IPS DF 6.9 (cell line): ENCODE measurements around the gene EPB41L1.

ENCODE experiments used
- DNase-seq: peaks from one replicate; pipeline ENCODE4 v3.0.0-alpha.2; 2013; ENCODE audit warnings: low read depth, low spot score
- H3K27ac ChIP-seq: one replicate; pipeline ENCODE4 v1.5.1; 2013; ENCODE audit warnings: low read length, control low read depth
- H3K27me3 ChIP-seq: 2 replicates; pipeline ENCODE4 v1.6.1; 2013; ENCODE audit warnings: mild to moderate bottlenecking, low read length; ENCODE audit not compliant: control insufficient read depth, insufficient read depth
- H3K36me3 ChIP-seq: 2 replicates; pipeline ENCODE4 v1.6.1; 2013; ENCODE audit warnings: low read length; ENCODE audit not compliant: control insufficient read depth, insufficient read depth
- H3K4me1 ChIP-seq: 2 replicates; pipeline ENCODE4 v1.6.1; 2013; ENCODE audit warnings: low read length; ENCODE audit not compliant: control insufficient read depth, insufficient read depth
- H3K4me3 ChIP-seq: 2 replicates; pipeline ENCODE4 v1.5.1; 2013; ENCODE audit warnings: mild to moderate bottlenecking, low read length
- H3K9me3 ChIP-seq: 2 replicates; pipeline ENCODE4 v1.6.1; 2013; ENCODE audit warnings: low read length, inconsistent platforms; ENCODE audit not compliant: control insufficient read depth, insufficient read depth
- WGBS: extraction: QIAGEN DNeasy Blood & Tissue Kit; methylation state at CpG from one replicate; pipeline ENCODE4 v1.1.7; 2013; ENCODE audit warnings: mixed read lengths, missing lambda C conversion rate; ENCODE audit not compliant: insufficient read length, insufficient coverage; 5-methylcytosine and 5-hydroxymethylcytosine counted together

The EPB41L1 gene

DNA sequence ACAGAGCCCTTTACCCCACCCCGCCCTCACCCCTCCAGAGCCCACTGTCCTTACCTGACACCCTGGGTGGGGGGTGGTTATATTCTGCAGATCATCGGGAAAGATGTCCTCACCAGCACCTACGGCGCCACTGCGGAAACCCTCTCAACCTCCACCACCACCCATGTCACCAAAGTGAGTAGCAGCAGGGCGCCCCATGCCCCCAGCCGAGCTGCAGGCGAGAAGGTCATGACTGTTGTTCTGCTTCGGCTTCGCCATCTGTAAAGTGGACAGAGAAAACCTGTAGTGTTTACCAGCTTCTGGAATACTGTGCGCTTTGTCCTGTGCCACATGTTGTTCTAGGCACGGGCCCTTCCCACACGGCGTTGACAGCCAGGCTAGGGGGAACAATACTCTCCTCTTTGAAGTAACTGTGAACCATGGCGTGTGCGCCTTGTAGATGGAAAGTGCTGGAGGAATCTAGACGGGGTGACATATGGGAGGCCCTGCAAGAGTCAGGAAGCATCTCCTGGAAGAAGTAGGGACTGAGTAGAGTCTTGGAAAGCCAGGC is 65.2 kb downstream of the EPB41L1 start:
- no peak overlapping the region for H3K4me3 ChIP-seq
- WGBS: no CpG with 5 or more reads among the region's 17 CpGs
- H3K27me3 ChIP-seq: no peaks in the 10 kb centered on the region
- no peaks in the 10 kb centered on the region for H3K36me3 ChIP-seq
- no peak overlapping the region for H3K27ac ChIP-seq
- no peaks in the 10 kb centered on the region for H3K4me1 ChIP-seq
- no peaks in the 10 kb centered on the region for H3K9me3 ChIP-seq
- DNase-seq: no peak

DNA sequence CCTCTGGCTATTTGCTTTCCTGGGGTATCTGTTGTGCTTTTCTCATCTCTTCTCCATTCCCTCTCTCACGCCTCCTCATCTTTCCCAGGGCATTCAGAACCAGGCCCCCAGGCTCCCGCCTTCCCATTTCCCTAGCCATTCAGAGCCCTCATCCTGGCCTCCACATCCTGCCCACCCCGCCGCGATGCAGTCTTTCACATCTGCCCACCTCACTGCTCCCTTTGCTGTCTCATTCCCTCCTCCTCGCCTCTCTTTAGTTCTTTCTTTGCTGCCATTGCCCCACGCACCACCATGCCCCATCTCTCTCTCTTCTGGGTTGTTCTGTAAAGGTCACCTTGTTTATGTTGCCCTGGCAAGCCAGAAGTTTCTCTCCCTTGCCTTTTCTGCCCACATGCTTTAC is 71.1 kb downstream of the EPB41L1 start:
- H3K4me3 ChIP-seq: no peak overlapping the region
- WGBS: no CpG with 5 or more reads among the region's 7 CpGs
- DNase-seq: no peak
- H3K36me3 ChIP-seq: no peaks in the 10 kb centered on the region
- no peak overlapping the region for H3K27ac ChIP-seq
- no peaks in the 10 kb centered on the region for H3K27me3 ChIP-seq
- no peaks in the 10 kb centered on the region for H3K4me1 ChIP-seq
- no peaks in the 10 kb centered on the region for H3K9me3 ChIP-seq

DNA sequence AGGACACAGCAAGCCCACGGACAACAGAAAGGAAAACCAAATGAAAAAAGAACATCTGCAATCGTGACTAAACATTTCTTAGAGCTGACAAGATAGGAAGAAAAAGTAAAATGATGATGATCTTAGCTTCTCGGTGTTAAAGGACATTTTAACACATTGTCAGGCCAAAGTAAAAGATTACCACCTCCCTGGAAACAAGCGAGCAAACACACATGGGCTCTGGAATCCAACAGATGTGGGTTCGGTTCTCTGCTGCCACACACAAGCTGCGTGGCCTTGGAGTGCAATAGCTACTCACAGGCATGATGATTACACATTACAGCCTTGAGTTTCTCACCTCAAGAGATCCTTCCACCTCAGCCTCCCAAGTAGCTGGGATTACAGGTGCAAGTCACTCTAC is 74.2 kb downstream of the EPB41L1 start:
- H3K4me1 ChIP-seq: no peaks in the 10 kb centered on the region
- no peaks in the 10 kb centered on the region for H3K9me3 ChIP-seq
- DNase-seq: no peak
- no peak overlapping the region for H3K27ac ChIP-seq
- no peaks in the 10 kb centered on the region for H3K27me3 ChIP-seq
- no CpG with 5 or more reads among the region's 6 CpGs for WGBS
- no peaks in the 10 kb centered on the region for H3K36me3 ChIP-seq
- H3K4me3 ChIP-seq: no peak overlapping the region

DNA sequence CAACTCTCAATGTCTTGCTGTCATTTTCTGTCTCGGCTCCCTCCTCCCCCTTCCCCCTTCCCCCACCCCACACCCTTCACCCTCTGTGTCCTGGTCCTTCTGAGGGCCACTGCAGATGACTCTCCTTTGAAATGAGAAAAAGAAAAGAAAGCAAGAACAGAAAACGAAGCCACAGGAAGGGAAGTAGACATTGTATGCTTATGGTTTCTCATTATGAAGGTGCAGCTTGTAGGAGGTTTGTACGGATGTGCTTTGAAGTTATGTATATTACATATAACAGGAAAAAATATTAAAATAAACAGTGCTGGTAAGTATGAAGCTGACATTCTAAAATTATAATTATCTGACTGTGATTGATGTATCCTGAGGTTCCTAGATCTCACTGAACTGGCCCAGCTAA is 75.5 kb downstream of the EPB41L1 start:
- Histone ChIP-seq H3K4me3 (no peak overlapping the region), H3K9me3 (no peaks in the 10 kb centered on the region), H3K27ac (no peak overlapping the region), H3K27me3 (no peaks in the 10 kb centered on the region), H3K36me3 (no peaks in the 10 kb centered on the region), H3K4me1 (no peaks in the 10 kb centered on the region)
- WGBS: no CpG with 5 or more reads among the region's 3 CpGs
- no peak for DNase-seq

DNA sequence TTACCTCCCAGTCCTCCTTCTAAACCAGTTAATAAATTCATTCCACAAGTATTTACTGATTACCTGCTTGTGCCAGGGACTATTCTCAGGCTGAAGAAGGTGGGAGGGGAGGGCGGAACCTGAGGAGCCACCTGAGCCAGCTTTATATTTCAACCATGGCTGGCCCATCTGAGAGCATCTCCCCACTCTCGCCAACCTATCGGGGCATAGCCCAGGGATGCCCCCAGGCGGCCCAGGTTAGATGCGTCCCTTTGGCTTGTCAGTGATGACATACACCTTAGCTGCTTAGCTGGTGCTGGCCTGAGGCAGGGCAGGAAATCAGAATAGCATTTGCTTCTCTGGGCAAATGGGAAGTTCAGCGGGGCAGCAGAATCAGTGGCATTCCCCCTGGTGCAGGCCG is 76.8 kb downstream of the EPB41L1 start:
- Histone ChIP-seq H3K9me3 (no peaks in the 10 kb centered on the region), H3K36me3 (no peaks in the 10 kb centered on the region), H3K27ac (no peak overlapping the region), H3K4me1 (no peaks in the 10 kb centered on the region), H3K27me3 (no peaks in the 10 kb centered on the region), H3K4me3 (no peak overlapping the region)
- DNase-seq: no peak
- WGBS: no CpG with 5 or more reads among the region's 7 CpGs

DNA sequence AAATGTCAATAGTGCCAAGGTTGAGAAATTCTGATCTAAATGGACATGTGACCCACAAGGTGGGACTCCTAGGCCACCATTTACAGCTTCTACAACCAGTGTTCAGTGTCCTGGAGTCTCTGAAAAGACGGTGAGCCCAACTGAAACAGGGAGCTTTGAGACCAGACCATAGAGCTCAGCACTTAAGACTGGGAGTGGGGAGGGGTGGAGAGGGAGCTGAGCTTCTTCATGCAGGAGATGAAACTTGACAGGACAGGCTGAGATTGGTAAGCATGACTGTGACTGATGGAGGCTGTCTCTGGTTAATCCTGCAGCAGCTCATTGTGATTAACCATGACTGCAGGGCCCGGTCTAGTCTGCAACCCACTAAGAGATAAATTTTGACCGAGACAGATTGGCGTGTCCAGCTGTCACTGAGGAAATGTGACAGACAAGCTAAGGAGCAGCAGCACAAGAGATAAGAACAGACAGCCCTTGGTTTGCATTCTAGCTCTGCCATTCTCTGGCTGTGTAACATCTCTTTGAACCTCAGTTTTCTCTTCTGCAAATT is 80.3 kb downstream of the EPB41L1 start:
- no peaks in the 10 kb centered on the region for H3K9me3 ChIP-seq
- H3K4me3 ChIP-seq: no peak overlapping the region
- no peaks in the 10 kb centered on the region for H3K4me1 ChIP-seq
- no peak for DNase-seq
- no CpG with 5 or more reads among the region's 4 CpGs for WGBS
- H3K27me3 ChIP-seq: no peaks in the 10 kb centered on the region
- no peak overlapping the region for H3K27ac ChIP-seq
- H3K36me3 ChIP-seq: no peaks in the 10 kb centered on the region; the same call in 1 of the 2 replicates

DNA sequence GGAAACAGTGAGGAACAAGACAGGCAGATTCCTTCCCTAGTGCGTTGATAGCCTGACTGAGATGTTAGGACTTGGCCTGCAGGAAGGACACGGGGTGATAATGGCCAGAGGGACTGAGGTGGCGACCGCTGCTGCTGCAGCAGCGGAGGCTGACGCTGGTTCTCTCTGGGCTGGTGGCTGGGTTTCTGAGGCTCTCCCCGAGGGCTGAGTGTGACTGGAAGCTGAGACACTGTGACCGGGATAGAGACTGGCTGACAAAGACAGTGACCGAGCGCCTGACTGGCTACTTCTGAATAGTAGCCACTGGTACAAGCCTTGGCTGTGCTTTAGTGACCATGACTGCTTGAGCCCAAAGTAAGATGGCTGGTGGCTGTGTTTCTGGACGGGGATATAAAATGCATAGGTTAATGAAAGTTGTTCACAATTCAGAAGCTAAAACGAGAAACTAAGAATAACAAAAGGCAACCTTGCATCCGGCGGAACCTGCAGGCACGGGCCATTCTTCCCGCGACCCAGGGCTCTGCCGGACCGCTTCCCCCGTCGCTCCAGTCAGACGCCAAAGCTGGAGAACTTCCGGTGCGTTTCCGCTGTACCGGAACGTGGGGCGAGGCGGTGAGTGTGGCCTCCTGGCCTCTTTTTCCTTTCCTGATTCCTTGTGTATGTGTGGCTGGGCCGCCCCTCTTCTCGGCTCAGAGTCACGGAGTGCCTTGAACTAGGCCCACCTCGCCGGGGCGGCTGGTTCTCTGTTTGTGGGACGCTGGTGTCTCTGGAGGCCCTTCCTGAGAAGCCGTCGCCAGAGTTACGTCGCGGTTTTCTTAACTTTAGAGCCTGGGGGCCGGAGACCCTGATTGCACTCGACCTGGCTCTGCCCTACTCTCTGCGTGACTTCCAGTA is 81.6 kb downstream of the EPB41L1 start, which contains the start of gene AAR2:
AAR2 (plus strand) TSS at position 587 of the 894 bp plus-strand sequence. CDS start 3,391 bp downstream, outside the sequence.
- H3K4me3 ChIP-seq: peak within 1 kb of the TSS; percentile 74; the same call in 1 of the 2 replicates
- H3K9me3 ChIP-seq: no peaks in the 10 kb centered on the region
- H3K27ac ChIP-seq: no peak within 1 kb of the TSS
- H3K4me1 ChIP-seq: no peaks in the 10 kb centered on the region
- peaks cover 7% of the 10 kb centered on the region for H3K36me3 ChIP-seq
- WGBS: no CpG with 5 or more reads among the region's 44 CpGs
- H3K27me3 ChIP-seq: no peaks in the 10 kb centered on the region
- DNase-seq: peak; percentile 48

DNA sequence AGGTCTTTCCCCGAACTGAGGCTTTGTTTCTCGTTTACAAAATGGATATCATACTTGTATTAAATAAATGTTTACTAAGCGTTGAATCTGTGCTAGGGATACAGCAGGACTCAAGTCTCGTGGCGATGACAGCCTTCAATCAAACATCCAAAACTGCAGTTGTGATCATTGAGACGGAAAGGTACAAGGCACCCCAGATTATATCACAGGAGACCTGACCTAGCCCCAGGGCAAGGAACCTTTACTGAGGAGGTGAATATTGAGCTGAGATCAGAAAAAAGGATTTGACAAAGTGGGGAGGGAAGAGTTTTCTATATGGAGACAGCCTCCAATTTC is 82.2 kb downstream of the EPB41L1 start:
- Histone ChIP-seq H3K27ac (no peak overlapping the region), H3K9me3 (no peaks in the 10 kb centered on the region), H3K27me3 (no peaks in the 10 kb centered on the region), H3K4me3 (peak overlapping the region; percentile 74; the same call in 1 of the 2 replicates), H3K4me1 (no peaks in the 10 kb centered on the region), H3K36me3 (peaks cover 7% of the 10 kb centered on the region)
- no CpG with 5 or more reads among the region's 6 CpGs for WGBS
- no peak for DNase-seq

DNA sequence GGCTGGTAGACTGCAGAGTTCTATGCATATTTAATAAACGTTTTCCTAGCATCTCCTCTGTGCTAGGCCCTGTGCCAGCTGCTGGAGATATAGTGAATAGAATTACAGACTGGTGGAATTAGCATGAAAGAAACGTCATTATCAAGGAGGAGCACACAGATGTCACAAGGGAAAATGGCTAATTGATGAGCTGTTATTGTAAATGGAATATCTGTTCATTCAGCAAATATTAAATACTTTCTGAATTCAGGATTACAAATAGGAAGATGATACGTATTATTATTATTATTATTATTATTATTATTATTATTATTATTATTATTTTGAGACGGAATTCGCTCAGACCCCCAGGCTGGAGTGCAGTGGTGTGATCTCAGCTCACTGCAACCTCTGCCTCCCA is 82.9 kb downstream of the EPB41L1 start:
- WGBS: no CpG with 5 or more reads among the region's 5 CpGs
- H3K27ac ChIP-seq: no peak overlapping the region
- H3K27me3 ChIP-seq: no peaks in the 10 kb centered on the region
- no peak overlapping the region for H3K4me3 ChIP-seq
- no peaks in the 10 kb centered on the region for H3K4me1 ChIP-seq
- H3K9me3 ChIP-seq: no peaks in the 10 kb centered on the region
- H3K36me3 ChIP-seq: peaks cover 7% of the 10 kb centered on the region
- DNase-seq: no peak

DNA sequence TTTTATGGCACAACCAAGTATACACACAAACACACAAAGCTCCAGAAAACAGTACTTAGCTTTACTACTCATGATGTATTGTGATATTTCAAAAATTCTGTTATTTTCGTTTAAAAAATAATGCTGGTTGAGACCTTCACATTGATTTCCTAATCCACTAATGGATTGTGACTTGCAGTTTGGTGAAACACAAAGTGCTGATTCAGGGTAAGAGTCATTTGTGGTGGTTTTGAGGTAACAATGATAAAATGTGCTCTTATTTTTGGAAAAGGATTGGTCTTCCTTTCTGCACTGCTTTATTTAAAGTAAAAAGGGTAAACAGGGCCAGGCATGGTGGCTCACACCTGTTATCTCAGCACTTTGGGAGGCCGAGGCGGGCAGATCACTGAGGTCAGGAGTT is 83.6 kb downstream of the EPB41L1 start:
- no CpG with 5 or more reads among the region's 3 CpGs for WGBS
- Histone ChIP-seq H3K27me3 (no peaks in the 10 kb centered on the region), H3K4me1 (no peaks in the 10 kb centered on the region), H3K27ac (no peak overlapping the region), H3K9me3 (no peaks in the 10 kb centered on the region), H3K36me3 (peaks cover 7% of the 10 kb centered on the region), H3K4me3 (no peak overlapping the region)
- no peak for DNase-seq
